GM12874 (cell line): ENCODE data around the gene DNAH7.

Experiments
- TF ChIP-seq, protein P1 (sequence below): IDR thresholded peaks from 2 replicates; pipeline ENCODE4 v1.5.1; 2011; ENCODE audit warnings: low read depth, mild to moderate bottlenecking, control low read depth, low read length, moderate library complexity; ENCODE audit not compliant: insufficient read depth

Gene DNAH7

DNA sequence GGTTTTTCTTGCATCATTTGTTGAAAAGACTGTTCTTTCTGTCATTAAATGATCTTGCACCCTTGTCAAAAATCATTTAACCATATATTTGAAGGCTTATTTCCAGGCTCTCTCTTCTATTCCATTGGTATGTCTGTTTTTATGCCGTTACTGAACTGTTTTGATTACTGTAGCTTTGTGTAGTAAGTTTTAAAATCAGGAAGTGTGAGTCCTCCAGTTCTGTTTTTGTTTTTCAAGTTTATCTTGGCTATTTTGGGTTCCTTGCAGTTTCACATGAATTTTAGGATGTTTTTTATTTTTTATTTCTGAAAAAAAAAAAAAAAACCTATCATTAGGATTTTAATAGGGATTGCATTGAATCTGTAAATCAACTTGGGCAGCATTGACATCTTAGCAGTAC, 372.6 kb downstream of the DNAH7 start:
- TF ChIP-seq, protein P1, sequence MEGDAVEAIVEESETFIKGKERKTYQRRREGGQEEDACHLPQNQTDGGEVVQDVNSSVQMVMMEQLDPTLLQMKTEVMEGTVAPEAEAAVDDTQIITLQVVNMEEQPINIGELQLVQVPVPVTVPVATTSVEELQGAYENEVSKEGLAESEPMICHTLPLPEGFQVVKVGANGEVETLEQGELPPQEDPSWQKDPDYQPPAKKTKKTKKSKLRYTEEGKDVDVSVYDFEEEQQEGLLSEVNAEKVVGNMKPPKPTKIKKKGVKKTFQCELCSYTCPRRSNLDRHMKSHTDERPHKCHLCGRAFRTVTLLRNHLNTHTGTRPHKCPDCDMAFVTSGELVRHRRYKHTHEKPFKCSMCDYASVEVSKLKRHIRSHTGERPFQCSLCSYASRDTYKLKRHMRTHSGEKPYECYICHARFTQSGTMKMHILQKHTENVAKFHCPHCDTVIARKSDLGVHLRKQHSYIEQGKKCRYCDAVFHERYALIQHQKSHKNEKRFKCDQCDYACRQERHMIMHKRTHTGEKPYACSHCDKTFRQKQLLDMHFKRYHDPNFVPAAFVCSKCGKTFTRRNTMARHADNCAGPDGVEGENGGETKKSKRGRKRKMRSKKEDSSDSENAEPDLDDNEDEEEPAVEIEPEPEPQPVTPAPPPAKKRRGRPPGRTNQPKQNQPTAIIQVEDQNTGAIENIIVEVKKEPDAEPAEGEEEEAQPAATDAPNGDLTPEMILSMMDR = no peak

DNA sequence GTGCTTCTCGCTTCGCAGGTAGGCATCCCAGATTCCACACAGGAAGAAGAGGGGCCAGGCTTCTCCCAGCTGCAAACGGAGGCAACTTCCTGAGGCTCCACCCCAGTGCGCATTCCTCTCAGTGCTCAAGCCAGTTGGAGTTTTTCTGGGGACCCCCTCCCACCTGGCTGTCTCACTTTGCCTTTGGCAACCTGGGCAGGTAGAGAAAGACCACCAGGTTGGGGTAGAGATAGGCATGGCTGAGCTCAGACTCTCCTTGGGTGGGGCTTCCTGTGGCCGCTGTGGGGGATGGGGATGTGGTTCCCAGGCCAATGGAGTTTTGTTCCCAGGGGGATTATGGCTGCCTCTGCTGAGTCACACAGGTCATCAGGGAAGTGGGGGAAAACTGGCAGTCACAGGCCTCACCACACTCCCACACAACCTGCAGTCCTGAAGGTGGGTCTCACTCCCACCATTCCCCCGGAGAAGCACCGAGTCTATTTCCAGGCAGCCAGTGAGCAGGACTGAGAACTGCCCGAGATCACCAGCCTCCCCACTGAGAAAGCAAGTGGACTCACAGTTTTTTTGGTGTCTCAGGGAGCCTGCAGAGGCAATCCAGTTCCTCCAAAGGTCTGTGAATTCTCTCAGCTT, 373.5 kb downstream of the DNAH7 start:
- TF ChIP-seq, protein P1 = no peak

DNA sequence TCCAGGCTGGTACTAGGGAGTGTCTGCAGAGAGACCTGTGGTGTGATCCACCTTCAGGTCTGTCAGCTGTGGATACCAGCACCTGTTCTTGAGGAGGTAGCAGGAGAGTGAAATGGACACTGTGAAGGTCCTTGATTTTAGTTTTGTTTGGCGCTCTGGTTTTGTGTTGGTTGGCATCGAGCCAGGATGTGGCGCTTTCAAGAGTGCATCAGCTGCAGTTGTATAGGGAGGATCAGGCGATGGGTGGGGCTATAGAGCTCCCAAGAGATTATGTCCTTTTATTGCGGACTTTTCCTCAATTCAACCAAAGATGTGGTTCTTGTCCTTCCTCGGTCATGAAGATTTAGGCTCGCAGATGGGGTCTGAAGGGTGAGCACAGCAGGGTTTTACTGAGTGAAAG, 374.1 kb downstream of the DNAH7 start:
- TF ChIP-seq, protein P1 = no peak
